ENCODE data around the gene TCTN1. TPM values are rescaled to one million over a fixed set of nuclear protein-coding genes. Genes with fewer than 3 reads are reported as not detected.

TCTN1 gene
- total RNA-seq, 1 experiment from 2014 or later = 58.3 TPM

- Histone ChIP-seq H3K4me1 (replicated peaks; ENCODE audit: insufficient read depth) (peaks cover 10% of the 10 kb centered on the region), H3K9me3 (ENCODE audit: insufficient read depth, low read depth) (no peaks in the 10 kb centered on the region), H3K79me2 (ENCODE audit: low read depth) (peaks cover 9% of the 10 kb centered on the region; the same call in 1 of the 2 replicates), H2AFZ (no peak overlapping the region), H3K4me3 (no peak overlapping the region), H4K20me1 (ENCODE audit: insufficient read depth) (no peaks in the 10 kb centered on the region), H3K36me3 (ENCODE audit: low read depth) (no peaks in the 10 kb centered on the region), H3K4me2 (no peak overlapping the region), H3K27me3 (ENCODE audit: insufficient read depth, low read depth) (no peaks in the 10 kb centered on the region), H3K27ac (no peak overlapping the region), H3F3A (ENCODE audit: insufficient read depth, low read depth) (no peaks in the 10 kb centered on the region), H3K9me2 (ENCODE audit: insufficient read depth) (no peaks in the 10 kb centered on the region)
- TF ChIP-seq CTCF (conservative IDR thresholded peaks at IDR 0.05) (no peak), EZH2 (IDR thresholded peaks at IDR 0.05; ENCODE audit: low read depth) (no peak)
- ChIA-PET POLR2A (ENCODE audit: unreplicated experiment) (interaction anchor here (0.6 kb wide), 1 partner anchor 50 kb away, joined by 5 read pairs; no protein-coding TSS in a partner anchor), CTCF (interaction anchor here (0.6 kb wide), 1 partner anchor 35 kb away, joined by 10 read pairs; no protein-coding TSS in a partner anchor)
- intact Hi-C loops (cut with micrococcal nuclease; ENCODE audit: unreplicated experiment) = no loop called here
- no TSS peak for BruUV-seq (replicated peaks)
- no peak for DNase-seq
Measured at GRCh38 chr12:110619534-110619953, 5.6 kb downstream of the TCTN1 start.

- Histone ChIP-seq H2AFZ (no peak overlapping the region), H3K27ac (no peak overlapping the region), H3K4me2 (no peak overlapping the region), H3K4me3 (no peak overlapping the region), H3K9me2 (ENCODE audit: insufficient read depth) (no peaks in the 10 kb centered on the region), H3K9me3 (ENCODE audit: insufficient read depth, low read depth) (no peaks in the 10 kb centered on the region), H3K4me1 (replicated peaks; ENCODE audit: insufficient read depth) (no peaks in the 10 kb centered on the region), H3K36me3 (ENCODE audit: low read depth) (no peaks in the 10 kb centered on the region), H3F3A (ENCODE audit: insufficient read depth, low read depth) (no peaks in the 10 kb centered on the region), H3K27me3 (ENCODE audit: insufficient read depth, low read depth) (no peaks in the 10 kb centered on the region), H3K79me2 (ENCODE audit: low read depth) (no peaks in the 10 kb centered on the region), H4K20me1 (ENCODE audit: insufficient read depth) (no peaks in the 10 kb centered on the region)
- no TSS peak for BruUV-seq (replicated peaks)
- no peak for DNase-seq
- intact Hi-C loops (cut with micrococcal nuclease; ENCODE audit: unreplicated experiment) = no loop called here
- TF ChIP-seq CTCF (conservative IDR thresholded peaks at IDR 0.05) (no peak), EZH2 (IDR thresholded peaks at IDR 0.05; ENCODE audit: low read depth) (no peak)
- POLR2A ChIA-PET (ENCODE audit: unreplicated experiment) = no interaction called here
- CTCF ChIA-PET = no interaction called here
Measured at GRCh38 chr12:110622582-110622981, 8.7 kb downstream of the TCTN1 start.

GRCh38 chr12:110627500-110628195, 13.7 kb downstream of the TCTN1 start:
- intact Hi-C loops (cut with micrococcal nuclease; ENCODE audit: unreplicated experiment) = no loop called here

More at GRCh38 chr12:110627500-110628195, 13.7 kb downstream of the TCTN1 start:
- H3K4me2 ChIP-seq = no peak overlapping the region
- DNase-seq = no peak
- no peaks in the 10 kb centered on the region for H3K9me3 ChIP-seq (ENCODE audit: insufficient read depth, low read depth)
- H2AFZ ChIP-seq = no peak overlapping the region
- H3K9me2 ChIP-seq (ENCODE audit: insufficient read depth) = no peaks in the 10 kb centered on the region
- no peaks in the 10 kb centered on the region for H3K79me2 ChIP-seq (ENCODE audit: low read depth)
- peaks cover 8% of the 10 kb centered on the region; the same call in 1 of the 2 replicates for H3K36me3 ChIP-seq (ENCODE audit: low read depth)
- no peak for TF ChIP-seq CTCF (conservative IDR thresholded peaks at IDR 0.05)
- no peak for TF ChIP-seq EZH2 (IDR thresholded peaks at IDR 0.05; ENCODE audit: low read depth)
- no peak overlapping the region for H3K27ac ChIP-seq
- no peaks in the 10 kb centered on the region for H4K20me1 ChIP-seq (ENCODE audit: insufficient read depth)
- BruUV-seq (replicated peaks) = no TSS peak
- no peak overlapping the region for H3K4me3 ChIP-seq
- POLR2A ChIA-PET (ENCODE audit: unreplicated experiment) = interaction anchor here (0.8 kb wide), 1 partner anchor 651 kb away, joined by 34 read pairs; no protein-coding TSS in a partner anchor
- no peaks in the 10 kb centered on the region for H3K27me3 ChIP-seq (ENCODE audit: insufficient read depth, low read depth)
- H3K4me1 ChIP-seq (replicated peaks; ENCODE audit: insufficient read depth) = no peaks in the 10 kb centered on the region
- H3F3A ChIP-seq (ENCODE audit: insufficient read depth, low read depth) = no peaks in the 10 kb centered on the region
- CTCF ChIA-PET = no interaction called here

All from PC-9 (cell line).